ENCODE data around the gene TCERG1. TPM values are rescaled to one million over a fixed set of nuclear protein-coding genes. Genes with fewer than 3 reads are reported as not detected.

The TCERG1 gene
- total RNA-seq, 1 donor from 2014 or later = 101 TPM

DNA sequence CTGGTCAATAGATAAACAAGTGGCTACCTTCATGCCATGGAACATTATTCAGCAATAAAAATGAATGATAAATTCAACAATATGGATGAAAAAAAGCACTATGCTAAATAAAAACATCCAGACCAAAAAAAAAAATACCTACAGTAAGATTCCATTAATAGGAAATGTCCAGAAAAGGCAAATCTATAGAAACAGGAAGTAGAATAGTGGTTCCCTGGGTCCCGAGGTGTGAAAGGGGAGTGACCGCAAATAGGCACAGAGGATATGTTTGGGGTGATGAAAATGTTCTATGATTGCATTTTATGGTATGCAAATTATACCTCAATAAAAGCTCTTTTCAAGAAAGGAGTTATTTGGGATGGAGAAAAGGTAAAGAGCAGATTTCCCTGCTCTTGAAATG is 72.4 kb downstream of the TCERG1 start:
- H3K4me3 Mint-ChIP-seq = no peak overlapping the region
- no peak overlapping the region for H3K27ac Mint-ChIP-seq
- TF ChIP-seq, protein P1, sequence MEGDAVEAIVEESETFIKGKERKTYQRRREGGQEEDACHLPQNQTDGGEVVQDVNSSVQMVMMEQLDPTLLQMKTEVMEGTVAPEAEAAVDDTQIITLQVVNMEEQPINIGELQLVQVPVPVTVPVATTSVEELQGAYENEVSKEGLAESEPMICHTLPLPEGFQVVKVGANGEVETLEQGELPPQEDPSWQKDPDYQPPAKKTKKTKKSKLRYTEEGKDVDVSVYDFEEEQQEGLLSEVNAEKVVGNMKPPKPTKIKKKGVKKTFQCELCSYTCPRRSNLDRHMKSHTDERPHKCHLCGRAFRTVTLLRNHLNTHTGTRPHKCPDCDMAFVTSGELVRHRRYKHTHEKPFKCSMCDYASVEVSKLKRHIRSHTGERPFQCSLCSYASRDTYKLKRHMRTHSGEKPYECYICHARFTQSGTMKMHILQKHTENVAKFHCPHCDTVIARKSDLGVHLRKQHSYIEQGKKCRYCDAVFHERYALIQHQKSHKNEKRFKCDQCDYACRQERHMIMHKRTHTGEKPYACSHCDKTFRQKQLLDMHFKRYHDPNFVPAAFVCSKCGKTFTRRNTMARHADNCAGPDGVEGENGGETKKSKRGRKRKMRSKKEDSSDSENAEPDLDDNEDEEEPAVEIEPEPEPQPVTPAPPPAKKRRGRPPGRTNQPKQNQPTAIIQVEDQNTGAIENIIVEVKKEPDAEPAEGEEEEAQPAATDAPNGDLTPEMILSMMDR (conservative IDR thresholded peaks at IDR 0.05) = no peak
- DNase-seq (ENCODE audit: extremely low spot score, unreplicated experiment) = no peak
- H3K36me3 Mint-ChIP-seq = no peaks in the 10 kb centered on the region
- no peaks in the 10 kb centered on the region for H3K4me1 Mint-ChIP-seq (ENCODE audit: unreplicated experiment)
- no peaks in the 10 kb centered on the region for H3K9me3 Mint-ChIP-seq
- H3K27me3 Mint-ChIP-seq = peaks cover 3% of the 10 kb centered on the region

DNA sequence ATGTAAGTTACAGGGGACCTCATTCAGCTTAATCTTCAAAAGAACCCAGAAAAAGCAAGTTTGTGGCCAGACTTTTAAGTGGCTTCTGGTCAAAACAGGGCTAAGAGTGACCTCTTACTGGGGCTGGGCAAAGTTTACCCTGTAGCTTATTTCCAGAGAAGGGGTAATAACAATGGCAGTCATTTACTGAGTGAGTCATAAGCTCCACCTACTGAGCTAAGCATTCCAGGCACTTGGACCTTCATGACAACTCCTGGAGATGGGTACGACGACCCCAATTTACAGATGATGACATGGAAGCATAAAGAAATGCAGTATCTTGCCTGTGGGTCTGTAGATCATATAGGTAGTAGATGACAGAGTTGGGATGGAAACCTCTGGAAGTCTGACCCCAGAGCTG is 73.6 kb downstream of the TCERG1 start:
- TF ChIP-seq, protein P1 (conservative IDR thresholded peaks at IDR 0.05) = no peak
- H3K4me3 Mint-ChIP-seq = no peak overlapping the region
- H3K9me3 Mint-ChIP-seq = no peaks in the 10 kb centered on the region
- H3K36me3 Mint-ChIP-seq = no peaks in the 10 kb centered on the region
- no peaks in the 10 kb centered on the region for H3K4me1 Mint-ChIP-seq (ENCODE audit: unreplicated experiment)
- DNase-seq (ENCODE audit: extremely low spot score, unreplicated experiment) = no peak
- no peak overlapping the region for H3K27ac Mint-ChIP-seq
- peaks cover 3% of the 10 kb centered on the region for H3K27me3 Mint-ChIP-seq

- DNase-seq (ENCODE audit: extremely low spot score, unreplicated experiment) = no peak
- H3K27ac Mint-ChIP-seq = no peak overlapping the region
These were observed 74.4 kb downstream of the TCERG1 start for GRCh38 chr5:146521403-146522106.

DNA sequence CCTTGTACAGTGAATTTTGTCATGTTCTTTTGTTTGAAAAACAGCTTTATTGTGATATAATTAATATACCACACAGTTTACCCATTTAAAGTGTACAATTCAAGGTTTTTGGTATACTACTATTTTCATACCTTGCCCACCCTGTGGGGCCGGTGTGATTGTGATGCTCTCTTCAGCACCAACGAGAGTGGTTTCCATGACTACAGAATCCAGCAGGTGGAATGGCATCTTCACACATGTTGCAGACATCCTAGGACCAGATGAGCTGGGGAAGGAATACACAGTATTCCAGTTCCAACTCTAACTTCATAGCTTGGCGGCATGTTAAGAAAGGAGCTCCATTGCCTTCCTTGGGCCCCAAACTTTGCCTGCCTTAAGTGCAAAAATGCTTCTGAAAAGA is 76.6 kb downstream of the TCERG1 start:
- no peaks in the 10 kb centered on the region for H3K36me3 Mint-ChIP-seq
- no peak overlapping the region for H3K27ac Mint-ChIP-seq
- H3K4me1 Mint-ChIP-seq (ENCODE audit: unreplicated experiment) = no peaks in the 10 kb centered on the region
- H3K4me3 Mint-ChIP-seq = no peak overlapping the region
- H3K9me3 Mint-ChIP-seq = no peaks in the 10 kb centered on the region
- no peak for DNase-seq (ENCODE audit: extremely low spot score, unreplicated experiment)
- TF ChIP-seq, protein P1 (conservative IDR thresholded peaks at IDR 0.05) = no peak
- peaks cover 4% of the 10 kb centered on the region for H3K27me3 Mint-ChIP-seq

More at GRCh38 chr5:146521403-146522106, 74.4 kb downstream of the TCERG1 start:
- Mint-ChIP-seq H3K4me3 (no peak overlapping the region), H3K27me3 (peaks cover 3% of the 10 kb centered on the region), H3K4me1 (ENCODE audit: unreplicated experiment) (no peaks in the 10 kb centered on the region), H3K36me3 (no peaks in the 10 kb centered on the region), H3K9me3 (no peaks in the 10 kb centered on the region)
- TF ChIP-seq, protein P1 (conservative IDR thresholded peaks at IDR 0.05) = no peak

GRCh38 chr5:146527785-146528184 is 80.7 kb downstream of the TCERG1 start:
- Mint-ChIP-seq H3K4me1 (ENCODE audit: unreplicated experiment) (no peaks in the 10 kb centered on the region), H3K9me3 (no peaks in the 10 kb centered on the region), H3K27ac (no peak overlapping the region), H3K4me3 (no peak overlapping the region), H3K27me3 (peaks cover 4% of the 10 kb centered on the region), H3K36me3 (no peaks in the 10 kb centered on the region)
- TF ChIP-seq, protein P1 (conservative IDR thresholded peaks at IDR 0.05) = no peak
- no peak for DNase-seq (ENCODE audit: extremely low spot score, unreplicated experiment)

All from type B pancreatic cell (in vitro differentiated cells).